Neural cell (in vitro differentiated cells): ENCODE results near the gene SOX5.

ENCODE experiments used
- CTCF ChIP-seq: fragments of 450-650 bp; IDR thresholded peaks from 2 replicates; pipeline ENCODE4 v1.5.1; 2014; ENCODE audit warnings: antibody characterized with exemption, mild to moderate bottlenecking, moderate library complexity; ENCODE audit not compliant: poor library complexity, severe bottlenecking
- EP300 ChIP-seq: fragments of 450-650 bp; conservative IDR thresholded peaks from 2 replicates; pipeline ENCODE4 v1.6.1; 2014; ENCODE audit warnings: antibody characterized with exemption, mild to moderate bottlenecking, moderate library complexity; ENCODE audit not compliant: poor library complexity, severe bottlenecking
- EZH2 ChIP-seq: fragments of 200-600, 300-800 bp; shearing (Covaris generic), sonication (generic); IDR thresholded peaks from 2 replicates; pipeline ENCODE4 v1.6.1; 2014; ENCODE audit warnings: antibody characterized with exemption, low read length, borderline replicate concordance, mild to moderate bottlenecking; ENCODE audit not compliant: insufficient read depth, poor library complexity, severe bottlenecking
- POLR2AphosphoS5 ChIP-seq: IDR thresholded peaks from 2 replicates; pipeline ENCODE4 v1.6.1; 2012
- RAD21 ChIP-seq: fragments of 450-650 bp; conservative IDR thresholded peaks from 2 replicates; pipeline ENCODE4 v1.6.1; 2014; ENCODE audit warnings: antibody characterized with exemption, mild to moderate bottlenecking, moderate library complexity
- REST ChIP-seq: IDR thresholded peaks from 2 replicates; pipeline ENCODE4 v1.6.1; 2012; ENCODE audit warnings: borderline replicate concordance
- SMC3 ChIP-seq: fragments of 450-650 bp; conservative IDR thresholded peaks from 2 replicates; pipeline ENCODE4 v1.6.1; 2014; ENCODE audit warnings: antibody characterized with exemption, mild to moderate bottlenecking, moderate library complexity; ENCODE audit not compliant: poor library complexity
- TAF1 ChIP-seq: IDR thresholded peaks from 2 replicates; pipeline ENCODE4 v1.6.1; 2012; ENCODE audit warnings: low read depth

GRCh38 chr12:23909551-23909950, 39.9 kb downstream of the SOX5 start:
- TF ChIP-seq CTCF = no peak
- no peak for TF ChIP-seq EZH2
- no peak for TF ChIP-seq RAD21
- no peak for TF ChIP-seq REST
- no peak for TF ChIP-seq SMC3
- TF ChIP-seq EP300 = no peak
- TF ChIP-seq POLR2AphosphoS5 = no peak
- TF ChIP-seq TAF1 = no peak
